ENCODE measurements around the gene MEP1A.

- TF ChIP-seq EZH2phosphoT487 (IDR thresholded peaks at IDR 0.05; ENCODE audit: borderline replicate concordance) (no peak), CTCF (conservative IDR thresholded peaks at IDR 0.05; ENCODE audit: low read length) (no peak)
Observed at GRCh38 chr6:46745973-46746372, 47.2 kb upstream of the MEP1A start.
